Colonic mucosa (tissue), 4 donors: ENCODE measurements around the gene PRPF40B. TPM values are rescaled to one million over a fixed set of nuclear protein-coding genes. Genes with fewer than 3 reads are reported as not detected.

ENCODE experiments used
- DNase-seq: peaks from one replicate; pipeline ENCODE4 v3.0.0-alpha.2; 2020
- H3K27ac ChIP-seq: fragments of 200-600 bp; one replicate; pipeline ENCODE4 v1.8.0; 2021
- H3K27me3 ChIP-seq: fragments of 200-600 bp; one replicate; pipeline ENCODE4 v1.8.0; 2021
- H3K36me3 ChIP-seq: fragments of 200-600 bp; one replicate; pipeline ENCODE4 v1.8.0; 2021
- H3K4me1 ChIP-seq: fragments of 200-600 bp; one replicate; pipeline ENCODE4 v1.8.0; 2021; ENCODE audit warnings: mild to moderate bottlenecking
- H3K4me3 ChIP-seq: fragments of 200-600 bp; one replicate; pipeline ENCODE4 v1.8.0; 2021
- H3K9ac ChIP-seq, 2 donors: one replicate each; pipeline ENCODE4 v1.7.0; 2013; ENCODE audit warnings: control low read depth in 2 of 2, low read depth in 2 of 2, low read length in 2 of 2
- H3K9me3 ChIP-seq: fragments of 200-600 bp; one replicate; pipeline ENCODE4 v1.8.0; 2021
- CTCF ChIP-seq: fragments of 200-600 bp; IDR thresholded peaks from one replicate; pipeline ENCODE4 v1.8.0; 2022; ENCODE audit warnings: antibody characterized with exemption, mild to moderate bottlenecking
- intact Hi-C: fragments of 100-400 bp; cut with DNase I; formaldehyde crosslinking; loops from one replicate; pipeline ENCODE4 v1.14.1; 2022
- total RNA-seq, 2 donors: library from RNA; stranded (reverse); fragmentation: NEBNext Ultra II Directional in 1 of 2; extraction: Animal tissue kit (Norgen Biotek cat#: 25700) in 1 of 2; gene quantifications; one replicate each; pipeline ENCODE4 v1.2.1, GENCODE V29; 2021
- donor health status: healthy.
- donor health status: DM: no; HTN: no; CAD: no.
- donor health status: DM: no; HTN: no; CAD: no.

Gene PRPF40B
- total RNA-seq, 2 donors from 2014 or later, result 8.5 to 14.1 TPM

- H3K27me3 ChIP-seq, result no peaks in the 10 kb centered on the region
- H3K9me3 ChIP-seq, result no peaks in the 10 kb centered on the region
- no peak overlapping the region for H3K27ac ChIP-seq
- H3K9ac ChIP-seq, result no peak overlapping the region
- no peaks in the 10 kb centered on the region for H3K36me3 ChIP-seq
- no peak overlapping the region for H3K4me3 ChIP-seq
- intact Hi-C loops, result no loop called here
- no peak for TF ChIP-seq CTCF
- H3K4me1 ChIP-seq, result no peaks in the 10 kb centered on the region
- DNase-seq, result no peak
These were observed 61.0 kb downstream of the PRPF40B start for GRCh38 chr12:49684310-49684854.

GRCh38 chr12:49687941-49688340, 64.6 kb downstream of the PRPF40B start:
- Histone ChIP-seq H3K27me3 (no peaks in the 10 kb centered on the region), H3K36me3 (no peaks in the 10 kb centered on the region), H3K9ac (no peak overlapping the region), H3K4me1 (no peaks in the 10 kb centered on the region), H3K4me3 (no peak overlapping the region), H3K27ac (no peak overlapping the region), H3K9me3 (no peaks in the 10 kb centered on the region)
- intact Hi-C loops, result no loop called here
- TF ChIP-seq CTCF, result no peak
- DNase-seq, result no peak

GRCh38 chr12:49689237-49689636, 65.9 kb downstream of the PRPF40B start:
- no peak for TF ChIP-seq CTCF
- Histone ChIP-seq H3K4me1 (no peaks in the 10 kb centered on the region), H3K4me3 (no peak overlapping the region), H3K9ac (no peak overlapping the region), H3K27ac (no peak overlapping the region), H3K27me3 (no peaks in the 10 kb centered on the region), H3K36me3 (no peaks in the 10 kb centered on the region), H3K9me3 (no peaks in the 10 kb centered on the region)
- intact Hi-C loops, result no loop called here
- DNase-seq, result no peak

GRCh38 chr12:49689785-49690184, 66.4 kb downstream of the PRPF40B start:
- Histone ChIP-seq H3K27me3 (no peaks in the 10 kb centered on the region), H3K27ac (no peak overlapping the region), H3K9ac (no peak overlapping the region), H3K4me1 (no peaks in the 10 kb centered on the region), H3K4me3 (no peak overlapping the region), H3K9me3 (no peaks in the 10 kb centered on the region), H3K36me3 (no peaks in the 10 kb centered on the region)
- TF ChIP-seq CTCF, result no peak
- DNase-seq, result no peak
- intact Hi-C loops, result no loop called here

- intact Hi-C loops, result no loop called here
- H3K27ac ChIP-seq, result no peak overlapping the region
- no peaks in the 10 kb centered on the region for H3K9me3 ChIP-seq
- H3K36me3 ChIP-seq, result no peaks in the 10 kb centered on the region
- DNase-seq, result no peak
- H3K4me3 ChIP-seq, result no peak overlapping the region
- TF ChIP-seq CTCF, result no peak
- no peaks in the 10 kb centered on the region for H3K4me1 ChIP-seq
- no peak overlapping the region for H3K9ac ChIP-seq
- H3K27me3 ChIP-seq, result no peaks in the 10 kb centered on the region
These were observed 69.5 kb downstream of the PRPF40B start for GRCh38 chr12:49692851-49693250.
